Subcutaneous adipose tissue (tissue), 4 donors: ENCODE results near the gene B3GLCT. TPM values are rescaled to one million over a fixed set of nuclear protein-coding genes. Genes with fewer than 3 reads are reported as not detected.

Experiments used
- total RNA-seq, 4 donors: library from RNA; depleted of rRNA; stranded (reverse); fragments of >200 nt; gene quantifications; one replicate each; pipeline ENCODE4 v1.1.0, GENCODE V29; 2016
- TF ChIP-seq, protein P1 (sequence below): fragments of 450-650 bp; IDR thresholded peaks from one replicate; pipeline ENCODE4 v1.5.1; 2016; ENCODE audit warnings: low read depth, mild to moderate bottlenecking, control low read depth, antibody characterized with exemption, moderate library complexity

Gene B3GLCT
- 10 to 100 TPM in 1 of 4 donors, 1 to 10 TPM in 3; 4.9 to 15.4 (median 8.5) TPM for total RNA-seq

DNA sequence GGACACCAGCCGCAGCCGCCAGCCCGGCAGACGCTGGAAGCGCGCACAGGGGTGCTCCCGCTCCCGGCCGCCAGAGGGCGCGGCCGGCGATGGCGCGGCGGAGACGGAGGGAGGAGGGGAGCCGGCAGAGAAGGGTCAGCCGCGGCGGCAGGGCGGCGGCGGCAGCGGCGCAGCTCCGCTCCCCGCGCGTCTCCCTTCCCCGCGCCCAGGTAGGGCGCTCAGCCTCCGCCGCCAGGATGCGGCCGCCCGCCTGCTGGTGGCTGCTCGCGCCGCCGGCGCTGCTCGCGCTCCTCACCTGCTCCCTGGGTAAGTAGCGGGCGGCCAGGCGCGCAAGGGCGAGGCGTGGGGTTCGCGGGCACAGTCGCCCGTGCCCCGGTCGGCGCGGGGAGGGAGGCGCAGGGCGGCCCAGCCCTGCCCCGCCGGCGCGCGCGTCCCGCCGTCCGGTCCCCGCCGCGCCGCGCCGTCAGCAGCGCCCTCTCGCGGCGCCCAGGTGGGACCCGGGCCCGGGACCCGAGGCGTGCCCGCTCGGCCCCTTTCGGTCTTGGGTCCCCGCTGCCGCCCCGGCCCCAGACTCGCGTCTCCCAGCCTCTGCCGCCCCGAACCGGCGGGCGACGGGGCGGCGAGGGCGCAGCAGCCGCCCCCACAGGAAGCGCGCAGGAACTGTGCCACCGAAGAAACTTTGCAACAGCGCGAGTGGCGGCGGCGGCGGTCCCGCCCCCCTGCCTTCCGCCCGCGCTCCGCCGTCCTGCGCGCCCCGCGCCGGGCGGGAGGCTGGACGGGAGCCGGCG lies at the start of gene B3GLCT:
Gene B3GLCT (plus strand): TSS at position 127 of the 788 bp plus-strand sequence. CDS start 110 bp downstream, at position 237.
- TF ChIP-seq, protein P1, sequence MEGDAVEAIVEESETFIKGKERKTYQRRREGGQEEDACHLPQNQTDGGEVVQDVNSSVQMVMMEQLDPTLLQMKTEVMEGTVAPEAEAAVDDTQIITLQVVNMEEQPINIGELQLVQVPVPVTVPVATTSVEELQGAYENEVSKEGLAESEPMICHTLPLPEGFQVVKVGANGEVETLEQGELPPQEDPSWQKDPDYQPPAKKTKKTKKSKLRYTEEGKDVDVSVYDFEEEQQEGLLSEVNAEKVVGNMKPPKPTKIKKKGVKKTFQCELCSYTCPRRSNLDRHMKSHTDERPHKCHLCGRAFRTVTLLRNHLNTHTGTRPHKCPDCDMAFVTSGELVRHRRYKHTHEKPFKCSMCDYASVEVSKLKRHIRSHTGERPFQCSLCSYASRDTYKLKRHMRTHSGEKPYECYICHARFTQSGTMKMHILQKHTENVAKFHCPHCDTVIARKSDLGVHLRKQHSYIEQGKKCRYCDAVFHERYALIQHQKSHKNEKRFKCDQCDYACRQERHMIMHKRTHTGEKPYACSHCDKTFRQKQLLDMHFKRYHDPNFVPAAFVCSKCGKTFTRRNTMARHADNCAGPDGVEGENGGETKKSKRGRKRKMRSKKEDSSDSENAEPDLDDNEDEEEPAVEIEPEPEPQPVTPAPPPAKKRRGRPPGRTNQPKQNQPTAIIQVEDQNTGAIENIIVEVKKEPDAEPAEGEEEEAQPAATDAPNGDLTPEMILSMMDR = no peak

DNA sequence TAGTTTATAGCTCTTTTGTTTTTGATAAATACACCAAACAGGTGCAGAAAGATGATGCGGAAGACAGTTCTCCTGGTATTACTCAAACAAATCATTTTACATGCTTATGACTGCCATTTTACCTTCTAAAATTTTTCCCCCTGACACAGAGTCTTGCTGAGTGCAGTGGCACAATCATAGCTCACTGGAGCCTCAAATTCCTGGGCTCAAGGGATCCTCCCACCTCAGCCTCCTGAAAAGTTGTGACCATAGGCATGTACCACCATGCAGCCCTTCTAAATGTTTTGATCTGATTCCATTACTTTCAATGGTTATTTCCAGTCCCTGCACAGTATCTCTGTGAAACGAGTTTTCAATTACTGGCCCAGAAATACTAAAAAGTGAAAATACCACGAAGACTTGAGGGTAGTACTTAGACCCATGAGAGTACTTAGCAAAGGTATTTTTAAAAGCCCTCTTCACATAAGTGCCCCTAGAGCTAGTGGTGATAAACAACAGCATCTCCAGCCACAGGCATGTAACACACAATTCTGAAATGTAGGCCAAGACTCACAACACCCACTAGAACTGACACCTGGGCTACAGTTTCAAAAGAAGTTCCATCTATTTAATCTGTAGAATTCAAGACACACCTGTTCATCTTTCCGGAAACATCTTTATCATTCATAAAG lies 49.3 kb upstream of the B3GLCT start:
- TF ChIP-seq, protein P1 = no peak

DNA sequence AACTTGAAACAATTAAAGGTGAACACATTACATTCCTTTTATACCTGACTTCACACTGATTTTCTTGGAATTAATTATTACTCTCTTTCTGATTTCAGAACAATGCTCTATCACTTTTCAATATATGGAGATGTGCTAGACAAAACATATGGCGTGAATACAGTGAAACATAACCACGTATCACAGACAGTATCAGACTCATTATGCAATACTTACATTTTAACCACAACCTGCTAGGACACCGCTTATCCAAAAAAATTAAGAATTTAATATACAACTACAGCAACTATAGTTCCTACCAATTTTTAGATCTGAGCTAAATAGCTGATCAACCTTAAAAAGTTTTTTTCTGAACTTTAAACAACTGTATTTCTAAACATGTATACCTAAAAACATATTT lies 47.9 kb upstream of the B3GLCT start:
- TF ChIP-seq, protein P1 = no peak

DNA sequence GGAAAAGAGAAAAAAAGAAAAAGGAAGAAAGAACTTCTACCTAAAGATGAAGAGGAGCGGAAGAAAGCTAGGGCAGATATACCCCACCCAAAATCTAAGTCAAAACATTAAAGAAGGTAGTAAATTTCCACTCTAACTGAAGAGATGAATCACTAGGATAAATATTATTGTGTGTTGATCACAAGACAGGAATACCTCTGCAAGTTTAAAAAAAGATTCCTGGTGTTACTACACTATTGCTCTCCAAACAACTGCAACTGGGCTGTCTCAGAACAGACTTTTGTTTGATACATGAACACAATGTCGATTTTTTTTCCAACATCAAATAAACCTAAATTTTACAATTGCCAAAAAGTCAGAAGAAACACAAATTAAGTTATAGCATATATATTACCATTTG lies 44.8 kb upstream of the B3GLCT start:
- TF ChIP-seq, protein P1 = no peak

DNA sequence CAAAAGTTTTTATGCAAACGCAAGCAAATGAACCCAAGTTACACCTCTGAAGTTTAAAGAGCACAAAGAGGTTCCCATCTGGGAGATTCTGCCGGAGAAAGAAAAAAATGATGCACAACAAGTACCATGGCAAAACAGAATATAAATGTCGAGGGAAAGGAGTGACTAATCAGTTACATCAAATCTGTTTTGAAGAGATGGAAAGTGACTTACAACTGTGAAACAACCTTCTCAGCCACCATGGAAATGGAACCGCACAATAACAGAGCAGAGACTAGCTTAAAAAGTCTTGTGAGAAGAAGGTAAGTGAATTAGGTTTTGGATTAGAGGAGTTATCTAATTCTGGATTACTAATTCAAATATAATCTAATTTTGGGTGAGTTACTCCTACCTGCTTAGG lies 40.5 kb upstream of the B3GLCT start:
- TF ChIP-seq, protein P1 = no peak

DNA sequence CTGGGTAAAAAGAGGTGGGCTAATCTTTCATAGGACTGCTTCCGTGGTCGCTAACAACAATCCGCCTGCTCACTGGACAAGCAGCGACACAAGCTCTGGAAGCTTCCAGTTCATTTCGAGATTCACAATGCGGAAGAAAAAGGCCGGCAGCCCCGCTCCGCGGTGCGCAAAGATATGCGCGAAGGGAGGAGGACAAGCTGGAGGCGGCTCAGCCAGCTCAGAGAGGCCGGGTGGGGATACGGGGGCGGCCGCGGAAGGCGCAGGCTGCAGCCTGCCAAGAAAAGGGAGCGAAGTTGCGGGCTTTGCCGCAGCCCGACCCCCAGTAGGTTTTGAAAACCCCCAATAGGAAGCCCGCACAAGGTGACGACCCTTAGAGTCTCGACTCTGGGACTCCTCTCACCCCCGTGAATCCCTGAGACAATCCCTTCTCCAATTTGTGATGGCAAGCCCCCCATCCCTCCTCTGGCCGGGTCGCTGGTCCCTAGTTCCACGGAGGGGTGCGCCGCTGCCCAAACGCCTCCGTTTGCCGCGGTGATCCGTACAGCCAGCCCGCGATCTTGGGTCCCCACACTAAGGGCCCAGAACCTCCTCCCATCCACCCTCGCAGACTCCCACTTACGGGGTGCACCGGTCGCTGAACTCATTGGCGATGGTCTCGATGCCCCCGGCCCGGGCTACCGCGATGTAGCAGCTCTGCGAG lies 38.8 kb upstream of the B3GLCT start:
- TF ChIP-seq, protein P1 = no peak

DNA sequence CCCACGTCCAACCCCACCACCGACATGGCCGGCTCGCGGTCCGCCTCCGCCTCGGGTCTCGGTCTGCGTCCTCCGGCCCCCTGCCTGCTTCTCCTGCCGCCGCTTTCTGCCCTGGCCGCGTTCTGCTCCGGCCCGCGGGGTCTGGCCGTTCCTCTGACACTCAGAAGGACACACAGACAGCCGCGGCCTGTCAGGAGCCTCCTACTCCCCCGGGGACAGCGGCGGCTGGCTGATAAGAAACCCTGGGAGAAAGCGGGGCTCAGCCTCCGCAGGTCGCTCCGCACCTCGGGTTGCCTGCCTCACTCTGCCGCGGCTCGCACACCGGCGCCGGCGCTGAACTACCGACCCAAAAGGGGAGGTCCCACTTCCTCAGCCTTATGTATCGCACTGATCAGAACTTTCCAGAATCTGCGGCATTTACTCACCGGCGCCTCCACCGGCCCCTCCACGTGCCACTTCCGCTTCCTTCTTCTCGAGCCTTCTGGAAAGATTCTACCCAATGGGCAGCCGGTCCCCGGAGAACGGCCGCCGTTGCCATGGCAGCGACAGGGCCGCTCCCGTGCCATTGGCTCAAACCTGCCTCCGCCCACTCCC lies 38.1 kb upstream of the B3GLCT start, which contains the start of gene HSPH1:
Gene HSPH1 (minus strand): TSS at position 348 of the 594 bp plus-strand sequence. CDS start 322 bp downstream, at position 26.
- TF ChIP-seq, protein P1 = no peak
